ENCODE data around the gene PRG2.

The PRG2 gene

DNA sequence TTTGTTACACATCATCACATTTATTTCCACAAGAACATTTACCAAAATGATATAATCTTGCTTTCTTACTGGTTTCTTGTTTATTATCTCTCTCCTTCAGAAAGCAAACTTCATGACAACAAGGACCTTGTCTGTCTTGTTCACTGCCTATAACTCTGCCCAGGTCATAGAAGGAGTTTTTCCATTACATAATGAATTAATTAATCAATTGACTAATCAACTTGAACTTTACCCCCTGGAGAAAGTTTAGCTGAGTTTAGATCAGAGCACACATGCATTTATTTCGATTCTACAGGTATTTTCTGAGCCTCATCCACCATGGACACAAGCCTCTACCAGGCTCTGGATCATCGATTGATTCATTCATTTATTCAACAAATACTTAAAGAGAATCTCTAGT is 6.3 kb upstream of the PRG2 start:
- no peak for DNase-seq (ENCODE audit: low read depth)

DNA sequence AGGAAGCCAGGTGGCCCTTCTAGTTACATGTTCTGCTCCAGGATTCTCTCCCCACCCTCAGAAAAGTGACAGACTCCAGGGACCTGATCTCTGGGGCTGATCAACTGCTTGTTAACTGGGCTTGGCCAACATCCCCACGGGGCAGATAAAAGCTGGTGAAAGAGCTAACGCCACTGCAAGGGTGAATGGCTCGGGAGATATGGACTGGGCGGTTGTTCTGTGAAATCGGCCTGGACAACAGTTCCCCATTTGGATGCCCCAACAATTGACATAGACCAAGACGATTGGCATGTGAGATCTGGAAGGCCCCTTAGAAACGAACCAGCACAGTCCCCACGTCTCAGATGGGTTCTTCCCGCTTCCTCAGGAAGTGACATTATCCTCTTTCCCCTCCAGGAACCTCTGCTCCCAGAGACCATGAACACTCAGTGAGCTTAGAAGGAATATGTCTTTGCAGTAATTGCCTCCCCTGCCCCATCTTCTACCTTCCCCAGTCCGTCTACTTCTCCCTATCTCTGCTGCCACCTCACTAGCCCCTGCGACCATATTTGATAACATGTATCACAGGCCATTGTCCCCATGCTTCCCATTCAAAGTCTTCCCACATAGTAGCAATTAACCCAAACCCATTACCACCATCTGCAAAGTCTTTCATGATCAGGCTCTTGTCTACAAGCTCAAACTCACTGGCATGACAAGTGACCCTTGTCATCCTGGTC is 5.6 kb upstream of the PRG2 start:
- DNase-seq (ENCODE audit: low read depth) = no peak

DNA sequence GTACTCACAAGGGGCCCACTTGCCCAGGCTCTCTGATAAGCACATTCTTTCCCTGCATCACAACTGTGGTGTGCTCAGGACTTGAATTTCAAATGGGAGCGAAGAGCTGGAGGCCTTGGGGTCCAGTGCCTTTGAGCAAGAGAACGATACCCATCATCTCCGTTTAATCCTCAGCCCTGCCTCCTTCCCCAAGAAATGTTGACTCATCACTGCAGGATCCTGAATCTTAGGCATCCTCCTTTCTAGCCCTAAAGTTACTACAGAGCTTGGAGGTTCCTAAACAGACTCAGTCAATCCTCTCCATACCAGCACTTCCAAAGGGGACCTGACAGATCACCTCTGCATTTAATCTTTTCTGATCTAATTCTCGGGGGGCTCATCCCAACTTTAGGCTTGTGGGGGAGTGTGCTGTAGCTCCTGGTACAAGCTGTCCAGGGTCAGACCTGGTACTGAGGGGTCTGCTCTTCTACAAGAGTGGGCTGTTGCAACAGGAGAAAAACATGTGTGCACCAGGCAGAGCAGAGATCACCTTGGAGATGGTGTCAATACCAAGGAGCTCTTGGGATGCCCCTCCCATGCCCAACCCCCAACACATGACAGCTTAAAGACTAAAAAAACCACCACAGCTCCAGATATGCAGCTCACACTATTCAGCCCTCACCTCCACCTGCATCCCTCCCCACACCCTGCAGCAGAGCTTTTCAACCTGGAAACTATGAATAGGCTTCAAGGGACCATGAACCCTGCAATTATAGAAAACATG is 3.9 kb upstream of the PRG2 start:
- no peak for DNase-seq (ENCODE audit: low read depth)

DNA sequence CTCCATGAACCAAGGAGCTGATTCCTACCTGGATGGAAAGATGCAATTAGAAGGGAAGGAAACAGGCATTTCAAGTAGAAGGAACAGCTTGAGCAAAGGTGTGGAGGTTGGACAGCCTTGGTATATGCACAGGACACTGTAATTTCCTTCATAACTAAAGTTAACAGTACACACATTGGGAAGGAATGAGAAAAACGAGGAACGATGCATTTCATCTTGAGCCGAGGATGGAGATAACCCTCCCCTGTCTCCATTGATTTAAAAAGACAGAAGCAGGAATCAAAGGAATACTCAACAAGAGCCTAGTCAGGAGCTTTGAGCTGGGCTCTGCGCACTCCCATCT is 2.3 kb upstream of the PRG2 start:
- DNase-seq (ENCODE audit: low read depth) = no peak

DNA sequence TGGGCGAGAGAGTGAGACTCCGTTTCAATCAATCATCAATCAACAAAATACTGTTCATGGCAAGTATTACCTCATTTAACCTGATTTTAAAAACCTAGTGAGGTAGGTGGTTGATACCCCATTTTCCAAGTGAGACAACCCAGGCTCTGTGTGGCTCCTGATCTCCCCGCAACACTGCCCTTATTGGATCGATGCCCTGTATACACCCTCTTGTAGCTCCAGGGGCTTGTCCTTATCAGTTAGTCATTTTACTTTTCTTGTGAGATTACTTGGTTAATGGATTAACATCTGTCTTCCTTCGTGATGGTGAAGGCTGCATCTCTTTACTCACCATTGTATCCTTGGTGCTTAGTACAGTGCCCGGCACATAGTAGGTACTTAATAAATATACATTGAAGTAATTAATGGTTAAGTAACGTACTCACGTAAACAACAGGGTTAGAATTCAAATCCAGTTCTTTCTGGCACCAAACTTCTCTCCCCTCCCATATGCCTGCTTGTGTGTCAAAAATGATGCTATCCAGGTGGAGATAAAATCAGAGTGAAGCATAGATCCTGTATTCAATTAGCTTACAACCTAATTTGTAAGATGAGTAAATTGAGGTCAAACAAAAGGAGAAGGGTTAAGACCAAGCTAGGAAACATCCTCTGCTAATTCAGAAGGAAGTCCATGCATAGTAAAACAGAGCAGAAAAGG is 1.8 kb upstream of the PRG2 start:
- DNase-seq (ENCODE audit: low read depth) = no peak

DNA sequence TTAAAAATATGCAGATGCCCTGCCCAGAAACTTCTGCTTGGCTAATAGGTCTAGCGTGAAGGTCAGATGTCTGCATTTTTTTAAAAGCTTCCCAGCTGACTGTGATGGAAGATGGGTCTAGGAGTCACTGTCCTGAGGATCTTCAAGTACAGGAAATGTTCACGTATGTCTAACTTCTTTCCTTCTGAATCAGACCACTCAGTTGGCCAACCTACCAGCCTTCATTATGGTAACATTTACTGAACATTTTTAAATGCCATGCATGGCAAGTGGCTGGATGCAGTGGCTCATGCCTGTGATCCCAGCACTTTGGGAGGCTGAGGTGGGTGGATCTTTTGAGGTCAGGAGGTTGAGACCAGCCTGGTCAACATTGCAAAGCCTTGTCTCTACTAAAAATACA is 1.1 kb upstream of the PRG2 start:
- DNase-seq (ENCODE audit: low read depth) = no peak

DNA sequence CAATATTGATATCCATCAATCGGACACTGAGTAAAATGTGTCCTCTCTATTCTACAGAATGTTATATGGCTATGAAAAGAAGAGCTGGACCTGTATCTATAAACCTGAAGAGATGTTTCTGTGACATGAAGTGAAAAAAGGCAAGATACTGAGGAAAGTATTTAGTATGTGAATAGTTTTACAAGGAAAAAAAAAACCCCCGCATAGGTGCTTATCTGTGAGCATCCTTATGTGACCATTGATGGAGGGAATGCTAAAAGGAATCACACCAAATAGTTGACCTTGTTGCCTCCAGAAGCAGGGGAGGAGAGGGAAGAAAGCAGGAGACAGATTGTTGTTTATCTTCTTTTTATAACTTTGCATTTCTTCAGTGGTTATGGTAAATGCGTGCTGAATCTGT is 661 bp upstream of the PRG2 start:
- DNase-seq (ENCODE audit: low read depth) = no peak

DNA sequence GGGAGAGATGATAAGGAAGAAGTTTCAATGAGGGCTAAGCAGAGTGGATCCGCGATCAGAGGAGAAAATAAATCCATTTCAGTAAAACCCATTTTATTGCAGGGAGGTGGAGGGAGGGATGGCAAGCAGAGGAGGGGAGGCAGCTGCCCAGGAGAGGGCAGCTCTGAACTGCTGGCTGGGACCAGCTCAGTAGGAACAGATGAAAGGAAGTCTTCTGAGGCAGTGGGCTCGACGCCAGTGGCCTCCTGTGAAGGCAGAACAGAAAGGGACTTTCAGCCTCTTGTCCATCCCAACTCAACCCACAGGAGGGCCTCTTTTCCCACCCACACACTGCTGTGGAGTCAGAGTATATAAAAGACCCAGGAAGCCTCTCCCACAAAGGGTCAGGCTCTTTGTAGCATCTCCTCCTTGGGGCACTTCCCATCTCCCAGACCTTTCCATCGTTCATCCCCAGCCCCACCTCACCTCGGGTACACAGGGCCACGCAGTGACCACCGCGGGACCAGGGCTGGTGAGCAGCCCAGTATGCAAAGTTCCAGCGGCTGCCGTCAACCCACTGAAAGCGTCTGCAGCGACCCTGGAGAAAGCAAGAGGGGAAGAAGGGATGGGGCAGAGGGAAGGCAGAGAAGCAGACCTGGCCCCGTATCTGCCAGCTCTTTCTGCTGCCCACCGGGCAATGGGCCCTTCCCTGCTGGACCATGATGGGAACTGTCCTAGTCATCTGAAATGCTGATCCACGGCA is 3.0 kb downstream of the PRG2 start:
- peak; percentile 8 for DNase-seq (ENCODE audit: low read depth)

DNA sequence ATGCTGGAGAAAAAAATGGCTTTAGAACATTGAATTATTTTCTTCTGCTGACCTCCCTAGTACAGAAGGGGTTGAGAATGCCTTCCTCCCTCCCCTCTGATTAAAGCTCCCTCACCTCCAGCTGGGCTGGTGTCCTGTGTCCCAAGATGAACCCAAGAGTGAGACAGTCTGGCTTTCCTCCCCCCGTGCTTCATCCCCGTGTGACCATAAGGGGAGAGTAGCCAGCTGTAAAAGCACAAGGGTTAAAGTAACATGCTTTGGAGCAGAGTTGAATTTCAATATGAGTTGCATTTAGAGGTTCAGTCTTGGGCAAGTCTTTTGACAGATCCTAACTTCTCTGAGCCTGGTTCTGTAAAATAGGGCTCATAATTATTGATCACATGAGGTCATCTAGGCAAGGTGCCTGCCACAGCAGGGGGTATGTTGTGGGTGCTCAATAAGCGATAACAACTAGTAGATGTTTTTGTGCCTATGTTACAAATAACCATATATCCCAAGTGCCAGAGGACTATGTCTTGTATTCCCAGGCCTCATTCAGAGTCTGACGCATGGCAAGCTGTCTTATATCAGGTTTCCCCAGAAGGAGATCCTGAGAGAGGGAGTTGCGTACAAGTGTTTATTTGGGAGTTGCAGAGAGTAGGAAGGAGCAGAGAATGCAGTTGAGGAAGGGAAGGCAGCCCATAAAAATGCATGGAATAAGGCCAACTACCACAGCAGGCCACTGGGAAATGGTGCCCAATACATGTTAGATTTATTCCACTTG is 4.1 kb downstream of the PRG2 start:
- no peak for DNase-seq (ENCODE audit: low read depth)

DNA sequence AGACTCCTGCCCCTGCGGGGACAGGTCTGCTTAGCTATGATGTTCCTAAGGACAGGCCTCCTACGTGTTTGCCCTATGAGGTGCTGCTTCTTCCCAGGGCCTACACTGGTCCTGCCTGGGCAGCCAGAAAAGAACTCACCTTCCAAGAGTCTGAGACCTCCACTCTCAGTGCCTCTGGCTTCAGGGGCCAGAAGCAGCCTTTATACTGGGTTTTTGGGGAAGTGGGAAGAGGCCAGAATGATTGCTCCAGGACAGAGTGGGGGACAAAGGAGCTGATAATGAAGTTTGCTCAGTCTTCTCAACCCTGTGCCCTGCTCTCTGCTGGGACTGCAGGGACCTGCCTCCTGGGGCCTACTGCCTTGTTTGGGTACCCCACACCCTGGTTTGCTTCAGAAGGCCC is 9.5 kb downstream of the PRG2 start, which contains the start of gene PRG3:
TSS of gene PRG3 (minus strand) at position 176 of the 400 bp plus-strand sequence. CDS start 442 bp downstream, outside the sequence.
- DNase-seq (ENCODE audit: low read depth) = no peak

DNA sequence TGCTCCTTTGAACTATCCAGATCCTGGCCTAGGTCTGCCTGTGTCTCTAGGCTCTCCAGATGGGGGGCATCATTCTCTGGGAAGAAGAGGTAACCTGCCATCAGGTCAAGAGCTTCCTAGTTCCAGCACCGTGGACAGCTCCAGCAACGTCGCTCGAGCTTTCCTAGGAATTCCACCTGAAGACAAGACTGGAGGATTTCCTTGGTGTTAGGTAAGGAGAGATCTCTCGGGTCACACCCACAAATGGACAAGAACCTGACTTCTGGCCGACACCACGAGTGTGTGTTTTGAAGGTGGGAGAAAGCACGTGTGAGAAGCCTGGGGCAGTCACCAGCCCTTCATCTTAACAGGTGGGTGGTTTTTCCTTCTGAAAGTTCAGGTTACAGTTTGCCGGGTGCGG is 10.7 kb downstream of the PRG2 start:
- DNase-seq (ENCODE audit: low read depth) = peak; percentile 33

DNA sequence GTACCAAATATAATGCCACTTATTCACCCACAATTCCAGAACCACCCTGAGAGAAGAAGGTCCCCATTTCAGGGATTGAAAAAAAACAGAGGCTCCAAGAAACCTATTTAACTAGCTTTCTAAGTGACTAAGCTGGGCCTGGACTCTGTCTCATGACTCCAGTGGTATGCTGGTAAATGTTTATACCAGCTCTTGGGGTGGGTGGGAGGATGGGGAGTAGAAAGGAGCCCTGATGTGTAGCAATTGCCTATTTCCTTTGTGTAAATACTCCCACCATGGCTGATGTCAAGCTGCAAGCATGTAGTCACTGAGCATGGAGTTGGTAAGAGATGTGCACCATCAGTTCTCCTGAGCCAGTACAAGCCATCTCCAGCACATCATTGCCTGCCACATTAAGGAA is 12.3 kb downstream of the PRG2 start:
- DNase-seq (ENCODE audit: low read depth) = no peak

DNA sequence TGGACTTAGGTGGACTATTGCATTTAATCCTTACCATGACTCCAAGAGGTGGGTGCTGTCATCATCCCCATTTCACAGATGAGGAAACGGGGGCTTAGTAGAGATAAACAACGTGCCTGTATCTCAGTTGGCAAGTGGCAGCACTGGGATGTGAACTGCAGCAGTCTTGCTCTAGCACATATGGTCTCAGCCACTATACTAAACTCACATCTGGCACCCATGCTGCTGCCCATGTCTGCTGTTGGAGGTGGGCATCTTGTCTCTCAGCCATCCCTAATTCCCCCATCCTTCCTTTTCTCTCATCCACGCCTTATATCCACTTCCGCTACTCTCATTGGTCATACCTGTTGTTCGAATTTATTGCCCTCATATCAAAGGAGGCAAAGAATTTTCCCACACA is 13.3 kb downstream of the PRG2 start:
- DNase-seq (ENCODE audit: low read depth) = no peak

DNA sequence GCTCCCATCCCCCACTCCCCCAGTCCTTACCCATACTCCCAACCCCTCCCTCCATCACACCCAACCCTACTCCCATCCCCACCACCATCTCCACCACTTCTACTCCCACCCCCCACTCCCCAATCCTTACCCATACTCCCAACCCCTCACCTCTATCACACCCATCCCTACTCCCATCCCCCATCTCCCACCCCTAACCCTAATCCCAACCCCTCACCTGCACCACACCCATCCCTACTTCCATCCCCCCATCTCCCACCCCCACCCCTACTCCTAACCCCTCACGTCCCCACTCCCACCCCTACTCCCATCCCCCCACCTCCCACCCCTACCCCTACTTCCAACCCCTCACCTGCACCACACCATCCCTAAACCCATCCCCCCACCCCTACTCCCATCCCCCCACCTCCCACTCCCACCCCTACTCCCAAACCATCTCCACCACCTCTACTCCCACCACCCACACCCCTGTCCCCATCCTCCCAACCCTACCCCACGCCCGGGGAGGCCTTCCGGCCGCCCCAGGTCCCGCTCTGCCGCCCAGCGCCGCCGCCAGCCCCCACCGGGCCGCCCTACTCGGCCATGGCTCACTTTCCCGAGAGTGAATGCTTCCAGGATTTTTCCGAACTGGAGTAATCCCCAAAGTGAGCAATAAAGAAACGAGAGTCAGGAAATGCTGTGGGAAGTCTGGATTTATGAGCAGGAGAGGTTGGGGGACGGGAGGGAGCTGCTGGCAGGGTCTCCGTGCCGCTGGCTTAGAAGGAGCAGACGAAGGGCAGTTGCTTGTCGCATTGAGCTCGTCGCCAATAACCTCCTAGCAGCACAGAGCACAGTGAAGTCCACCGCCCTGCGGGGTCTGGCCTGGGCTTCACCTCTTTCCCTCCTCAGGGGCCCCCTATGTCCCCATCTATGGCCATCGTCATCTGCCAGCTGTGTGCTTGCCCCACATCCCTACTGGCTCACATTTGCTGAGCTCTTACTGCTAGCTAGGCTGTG is 14.1 kb downstream of the PRG2 start:
- no peak for DNase-seq (ENCODE audit: low read depth)

DNA sequence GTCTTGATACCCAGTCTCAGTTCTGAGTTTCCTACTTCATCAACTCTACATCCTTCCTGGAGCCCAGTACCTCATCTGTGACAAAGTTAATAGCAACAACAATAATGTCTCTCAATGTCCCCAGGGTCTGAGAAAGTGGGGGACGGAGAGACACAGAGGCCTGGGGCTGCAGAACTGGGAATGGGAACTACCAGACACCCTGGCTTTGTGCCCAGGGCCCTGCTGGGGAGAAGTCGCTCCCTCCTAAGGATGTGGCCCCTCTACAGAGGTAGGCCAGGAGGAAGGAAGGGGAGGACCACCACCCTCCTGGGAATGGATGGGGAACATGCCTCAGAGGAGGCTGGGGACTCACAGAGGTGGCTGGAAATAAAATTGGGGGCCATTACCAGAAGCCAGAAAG is 15.0 kb downstream of the PRG2 start:
- no peak for DNase-seq (ENCODE audit: low read depth)

DNA sequence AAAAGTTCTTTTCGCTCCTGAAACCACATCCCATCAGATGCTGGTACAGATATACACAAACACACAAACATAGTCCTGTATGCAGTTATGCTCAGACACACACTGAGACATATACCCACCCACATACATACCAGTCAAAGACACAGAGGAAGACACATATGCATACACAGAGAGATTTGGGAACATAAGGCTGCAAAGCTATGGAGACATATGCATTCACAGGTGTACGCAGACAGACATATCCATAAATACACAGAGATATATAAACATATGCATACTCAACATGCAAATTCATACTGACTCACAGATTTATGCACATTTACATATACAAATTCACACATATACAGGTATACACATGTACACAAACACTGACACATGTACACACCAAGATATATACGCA is 15.5 kb downstream of the PRG2 start:
- DNase-seq (ENCODE audit: low read depth) = no peak

DNA sequence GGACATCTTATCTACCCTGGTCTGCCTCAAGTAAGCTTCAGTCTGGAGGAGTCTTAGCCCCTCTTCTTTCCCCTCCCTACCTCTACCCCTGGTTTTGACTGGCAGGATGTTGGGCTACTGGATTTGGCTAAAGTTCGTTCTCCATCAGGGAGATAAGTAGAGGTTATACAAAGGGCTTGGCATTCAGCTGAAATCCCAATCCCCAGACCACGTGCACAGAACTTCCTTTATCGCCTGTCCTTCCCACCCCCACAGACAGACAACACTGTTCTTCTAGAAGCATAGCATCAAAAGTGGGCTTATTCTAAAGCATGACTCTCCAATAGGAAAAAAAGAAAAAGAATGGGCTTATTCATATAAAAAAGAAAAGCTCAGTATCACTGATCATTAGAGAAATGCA is 17.3 kb downstream of the PRG2 start:
- DNase-seq (ENCODE audit: low read depth) = no peak

DNA sequence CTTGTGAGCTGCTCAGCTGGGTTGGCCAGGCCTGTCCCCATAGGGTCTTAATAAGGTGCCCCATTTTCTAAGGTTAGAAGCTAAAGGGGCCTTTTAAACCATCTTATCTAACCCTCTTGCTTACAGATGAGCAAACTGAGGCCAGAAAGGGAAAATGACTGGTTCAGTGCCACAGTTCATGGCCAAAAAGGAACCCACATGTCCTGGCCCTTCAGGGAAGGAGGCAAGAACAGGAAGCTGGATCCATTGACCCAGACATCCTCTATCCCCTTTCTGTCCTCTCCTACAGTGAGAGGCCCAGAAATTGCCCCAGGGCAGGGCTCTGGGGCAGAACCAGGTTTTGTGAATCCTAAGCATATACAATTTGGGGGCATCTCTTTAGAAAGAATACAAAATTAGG is 19.5 kb downstream of the PRG2 start:
- DNase-seq (ENCODE audit: low read depth) = no peak

DNA sequence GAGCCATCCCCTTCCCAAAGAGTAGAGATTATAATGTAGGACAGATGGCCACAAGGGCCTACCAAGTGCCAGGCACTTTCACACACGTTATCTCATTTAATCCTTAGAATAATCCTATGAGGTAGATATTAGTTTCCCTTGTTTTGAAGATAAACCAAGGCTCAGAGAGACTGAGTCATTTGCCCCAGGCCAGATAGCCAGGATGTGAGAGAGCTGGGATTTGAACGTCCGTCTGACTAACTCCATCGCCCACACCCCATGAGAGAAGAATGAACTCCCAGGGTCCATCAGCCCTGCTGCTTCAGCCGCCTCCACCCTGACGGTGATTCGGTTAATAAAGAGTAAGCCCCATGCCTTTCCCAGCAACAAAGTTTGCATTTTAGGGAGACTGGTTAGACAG is 20.2 kb downstream of the PRG2 start:
- peak; percentile 68 for DNase-seq (ENCODE audit: low read depth)

DNA sequence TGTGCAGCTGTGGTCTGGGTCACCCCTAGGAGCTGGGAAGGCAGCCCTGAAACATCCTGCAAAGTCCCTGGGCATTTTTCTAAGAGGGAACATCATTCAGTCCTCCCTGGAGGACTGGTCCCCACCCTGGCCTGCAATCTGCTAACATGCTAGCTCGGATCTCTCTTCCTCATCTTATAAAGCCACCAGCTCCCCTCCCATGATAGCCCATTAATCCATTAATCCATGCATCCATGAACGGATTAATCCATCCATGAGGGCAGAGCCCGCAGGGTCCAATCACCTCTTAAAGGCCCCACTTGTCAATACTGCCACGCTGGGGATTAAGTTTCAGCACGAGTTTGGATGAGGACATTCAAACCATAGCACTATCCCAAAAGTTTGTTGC is 21.6 kb downstream of the PRG2 start:
- no peak for DNase-seq (ENCODE audit: low read depth)
